Measurements from ENCODE around the gene C1QB.
A peak's percentile ranks its signal among the peaks of the same experiment; 100 is the strongest.

Gene C1QB

DNA sequence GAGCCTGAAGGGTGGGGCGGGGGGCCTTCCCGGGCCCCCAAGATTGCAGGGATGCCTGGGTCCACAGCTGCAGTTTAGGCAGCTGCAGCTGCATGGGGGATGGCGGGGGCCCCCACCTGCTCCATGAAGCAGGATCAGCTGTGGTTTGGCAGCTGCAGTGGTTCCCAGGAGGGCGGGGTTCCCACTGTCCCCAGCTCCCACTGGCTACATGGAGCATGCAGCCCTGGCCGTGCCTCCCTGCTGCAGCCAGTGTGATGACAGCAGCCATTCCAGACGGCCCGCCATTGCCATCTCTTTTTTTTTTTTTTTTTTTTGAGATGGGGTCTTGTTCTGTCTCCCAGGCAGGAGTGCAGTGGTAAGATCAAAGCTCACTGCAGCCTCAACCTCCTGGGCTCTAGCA lies 17.6 kb upstream of the C1QB start:
- no peak for DNase-seq

GRCh38 chr1:22636353-22636752 lies 16.7 kb upstream of the C1QB start, which contains the start of gene C1QA:
Gene C1QA, plus strand, starts transcription at chr1:22636628. Its CDS starts 989 bp downstream, at chr1:22637617.
- no peak for DNase-seq

DNA sequence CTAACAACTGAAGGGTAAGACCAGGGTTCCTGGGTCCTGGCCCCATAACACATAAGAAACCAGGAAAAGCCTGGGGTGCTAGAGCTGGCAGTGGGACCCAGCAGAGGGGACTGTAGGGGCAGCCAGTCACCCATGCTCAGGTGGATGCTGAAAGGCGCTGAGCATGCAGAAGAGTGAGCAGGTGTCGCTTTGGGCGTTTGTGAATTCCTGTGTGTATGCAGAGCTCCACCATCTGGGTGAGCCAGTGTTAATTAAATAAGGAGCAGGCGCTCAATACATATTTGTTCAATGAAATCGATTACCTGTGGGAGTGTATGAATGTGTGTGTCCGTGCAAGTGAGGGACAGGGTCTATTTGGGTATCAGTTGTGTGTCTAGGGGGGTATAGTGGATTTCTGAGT lies 16.1 kb upstream of the C1QB start:
- no peak for DNase-seq

GRCh38 chr1:22637907-22638445 lies 15.1 kb upstream of the C1QB start:
- DNase-seq: no peak

GRCh38 chr1:22638476-22639234 lies 14.4 kb upstream of the C1QB start:
- no peak for DNase-seq

DNA sequence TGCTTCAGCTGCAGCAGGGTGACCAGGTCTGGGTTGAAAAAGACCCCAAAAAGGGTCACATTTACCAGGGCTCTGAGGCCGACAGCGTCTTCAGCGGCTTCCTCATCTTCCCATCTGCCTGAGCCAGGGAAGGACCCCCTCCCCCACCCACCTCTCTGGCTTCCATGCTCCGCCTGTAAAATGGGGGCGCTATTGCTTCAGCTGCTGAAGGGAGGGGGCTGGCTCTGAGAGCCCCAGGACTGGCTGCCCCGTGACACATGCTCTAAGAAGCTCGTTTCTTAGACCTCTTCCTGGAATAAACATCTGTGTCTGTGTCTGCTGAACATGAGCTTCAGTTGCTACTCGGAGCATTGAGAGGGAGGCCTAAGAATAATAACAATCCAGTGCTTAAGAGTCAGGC lies 13.8 kb upstream of the C1QB start:
- DNase-seq: no peak

DNA sequence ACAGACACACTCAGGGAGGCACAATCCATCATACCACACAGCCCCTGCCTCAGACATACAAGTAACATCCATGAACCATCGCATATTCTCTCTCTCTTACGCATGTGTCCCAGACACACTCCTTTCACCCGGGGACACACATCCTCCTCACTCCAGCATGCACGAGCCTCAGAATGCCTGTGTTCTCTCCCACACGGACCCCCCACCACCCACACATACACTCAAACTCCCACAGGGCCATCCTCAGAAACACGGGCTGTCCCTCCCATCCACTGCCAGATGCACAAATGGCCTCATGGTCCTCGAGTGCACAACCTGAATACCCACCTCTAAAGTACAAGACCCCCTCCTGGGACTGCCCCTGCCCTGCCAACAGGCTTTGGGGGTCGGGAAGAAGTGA lies 11.8 kb upstream of the C1QB start:
- DNase-seq: no peak

DNA sequence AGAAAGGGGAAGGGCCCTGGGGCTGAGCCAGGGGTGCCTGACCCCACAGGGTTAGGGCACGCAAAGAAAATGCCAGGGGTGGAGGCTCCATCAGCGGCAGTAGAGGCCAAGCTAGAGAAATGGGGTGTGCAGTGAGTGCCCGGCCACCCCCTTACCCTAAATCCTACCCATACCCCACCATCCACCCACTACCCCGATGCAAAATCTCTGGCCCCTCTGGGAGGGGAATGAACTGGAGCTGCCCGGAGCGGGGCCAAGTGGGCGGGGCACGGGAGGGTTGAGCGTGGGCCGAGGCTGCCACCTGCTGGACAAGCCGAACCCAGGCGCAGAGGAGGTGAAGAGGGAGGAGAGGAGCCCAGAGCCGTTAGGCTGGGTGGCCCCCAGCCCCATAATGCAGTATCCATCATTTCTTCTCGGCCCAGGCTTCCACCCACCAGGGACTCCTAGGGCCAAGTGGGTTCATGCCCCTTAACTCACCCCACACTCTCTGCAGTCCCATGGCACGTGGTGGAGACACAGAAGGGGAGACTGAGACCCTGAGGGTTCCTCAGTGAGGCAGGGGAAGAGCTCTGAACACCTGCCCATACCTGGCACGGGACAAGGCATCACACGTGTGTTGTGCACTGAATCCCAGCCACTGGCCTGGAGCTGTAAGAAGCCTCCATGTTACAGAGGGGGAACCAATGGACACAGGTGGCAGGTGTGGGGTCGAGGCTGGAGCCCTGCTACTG lies 11.0 kb upstream of the C1QB start:
- DNase-seq: peak in 1 of 2 experiments; percentile 16

DNA sequence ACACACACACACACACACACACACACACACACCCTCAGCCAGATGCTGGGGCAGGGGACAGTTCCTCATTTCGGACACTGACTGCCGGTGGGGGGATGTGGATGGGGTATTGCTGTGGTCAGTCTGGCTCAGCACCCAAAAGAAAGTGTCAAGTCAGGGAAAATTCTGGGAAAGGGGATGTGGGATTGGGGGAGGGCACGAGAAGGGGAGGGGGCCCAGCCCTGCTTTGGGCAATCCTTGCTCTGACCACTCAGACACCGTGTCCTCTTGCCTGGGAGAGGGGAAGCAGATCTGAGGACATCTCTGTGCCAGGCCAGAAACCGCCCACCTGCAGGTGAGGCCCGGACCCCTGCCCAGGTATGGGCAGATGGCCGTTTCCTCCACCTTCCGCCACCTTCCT lies 9.7 kb upstream of the C1QB start, which contains the start of gene C1QC:
Gene C1QC (plus strand): TSS at position 253 of the 400 bp plus-strand sequence. CDS start 391 bp downstream, outside the sequence.
- DNase-seq: no peak

DNA sequence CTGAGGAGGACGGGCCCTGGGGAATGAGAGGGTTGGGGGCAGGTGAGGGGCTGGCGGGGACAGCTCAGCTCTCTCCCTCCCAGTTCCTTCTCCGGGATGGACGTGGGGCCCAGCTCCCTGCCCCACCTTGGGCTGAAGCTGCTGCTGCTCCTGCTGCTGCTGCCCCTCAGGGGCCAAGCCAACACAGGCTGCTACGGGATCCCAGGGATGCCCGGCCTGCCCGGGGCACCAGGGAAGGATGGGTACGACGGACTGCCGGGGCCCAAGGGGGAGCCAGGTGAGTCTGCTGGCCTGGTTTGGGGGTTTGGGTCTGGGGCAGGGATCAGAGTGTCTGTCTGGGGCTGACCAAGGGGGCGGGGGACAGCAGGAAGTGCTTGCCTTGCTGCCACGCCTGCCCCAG lies 9.1 kb upstream of the C1QB start:
- DNase-seq: no peak

GRCh38 chr1:22645931-22646330 lies 7.1 kb upstream of the C1QB start:
- DNase-seq: no peak

DNA sequence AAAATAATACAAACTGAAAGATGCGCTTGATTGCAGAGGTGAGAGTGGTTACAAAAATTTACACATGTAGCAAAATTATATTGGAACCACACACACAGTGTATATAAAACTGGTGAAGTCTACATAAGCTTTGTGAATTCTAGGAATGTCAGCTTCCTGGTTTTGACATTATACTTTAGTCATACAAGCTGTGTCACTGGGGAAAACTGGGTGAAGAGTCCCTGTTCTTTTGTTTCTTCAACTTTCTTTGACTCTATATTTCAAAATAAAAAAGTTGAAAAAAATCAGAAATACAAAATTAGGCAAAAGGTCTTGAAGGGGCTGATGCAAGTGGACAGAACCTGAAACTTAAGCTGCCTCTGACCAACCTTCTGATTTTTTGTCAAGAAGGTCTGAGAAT lies 6.7 kb upstream of the C1QB start:
- no peak for DNase-seq

DNA sequence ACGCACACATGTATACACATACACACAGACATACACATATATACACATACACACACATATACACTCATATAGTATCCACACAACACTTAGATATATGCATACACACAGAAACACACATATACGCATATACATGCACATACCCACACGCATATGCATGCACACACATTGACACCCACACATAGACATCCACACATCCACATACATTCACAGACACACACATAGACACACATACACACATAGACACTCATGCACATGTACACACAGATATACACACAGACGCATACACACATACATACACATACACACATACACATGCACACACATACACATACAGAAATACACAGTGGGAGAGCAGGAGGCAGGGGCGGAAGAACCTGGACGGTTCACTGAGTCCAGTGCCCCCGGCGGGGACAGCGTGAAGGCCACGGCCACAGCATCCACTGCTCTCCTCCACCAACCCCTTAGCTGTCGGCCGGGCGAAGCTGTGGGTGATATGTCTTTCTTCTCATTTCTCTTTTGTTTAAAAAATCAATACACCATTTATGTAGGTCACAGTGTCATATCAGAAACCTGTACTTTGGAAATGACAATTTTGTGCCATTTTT lies 2.8 kb upstream of the C1QB start:
- no peak for DNase-seq

GRCh38 chr1:22651941-22652856 lies 837 bp upstream of the C1QB start:
- no peak for DNase-seq

DNA sequence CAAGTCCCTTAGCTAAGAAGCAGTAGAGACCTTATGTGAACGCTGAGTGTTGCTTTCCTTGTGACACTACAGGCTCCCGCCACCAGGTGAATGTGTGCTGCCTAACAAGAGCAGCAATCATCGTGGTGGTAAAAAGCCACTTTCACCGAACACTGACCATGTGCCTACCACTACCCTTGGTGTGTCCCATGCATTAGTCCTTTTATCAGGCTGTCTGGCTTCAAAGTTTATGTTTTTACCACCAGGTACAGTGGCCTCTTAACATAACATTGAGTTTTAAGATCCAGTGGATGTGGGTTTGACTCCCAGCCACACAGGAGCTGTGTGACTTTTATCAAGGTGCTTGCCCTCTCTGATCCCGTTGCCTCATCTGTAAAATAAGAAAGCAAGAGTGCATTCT lies 1.7 kb downstream of the C1QB start:
- no peak for DNase-seq

DNA sequence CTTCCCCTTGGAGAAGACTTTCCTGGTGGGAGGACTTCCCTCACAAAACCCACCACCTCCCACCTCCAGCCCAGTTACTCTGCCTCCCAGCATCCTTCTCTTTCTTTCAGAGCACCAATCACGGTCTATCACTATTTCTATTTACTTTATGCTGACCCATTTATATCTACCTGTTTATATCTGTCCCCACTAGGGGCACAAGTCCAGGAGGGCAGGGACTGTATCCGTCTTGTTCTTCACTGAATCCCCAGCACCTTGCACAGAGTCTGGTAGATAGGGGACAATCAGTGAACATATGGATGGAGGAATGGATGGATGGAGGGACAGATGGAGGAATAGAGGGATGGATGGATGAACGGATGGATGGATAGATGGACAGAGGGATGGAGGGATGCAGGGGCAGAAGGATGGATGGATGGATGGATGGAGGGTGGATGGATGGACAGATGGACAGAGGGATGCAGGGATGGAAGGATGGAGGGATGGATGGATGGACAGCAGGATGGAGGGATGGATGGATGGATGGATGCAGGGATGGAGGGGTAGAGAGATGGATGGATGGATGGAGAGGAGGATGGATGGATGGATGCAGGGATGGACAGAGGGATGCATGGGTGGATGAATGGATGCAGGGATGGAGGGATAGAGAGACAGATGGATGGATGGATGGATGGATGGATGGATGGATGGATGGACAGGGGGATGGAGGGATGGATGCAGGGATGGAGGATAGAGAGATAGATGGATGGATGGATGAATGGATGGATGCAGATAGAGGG lies 5.5 kb downstream of the C1QB start:
- no peak for DNase-seq

- DNase-seq: no peak
These were observed 7.7 kb downstream of the C1QB start for GRCh38 chr1:22660716-22661241.

GRCh38 chr1:22661880-22662279 lies 8.8 kb downstream of the C1QB start:
- no peak for DNase-seq

DNA sequence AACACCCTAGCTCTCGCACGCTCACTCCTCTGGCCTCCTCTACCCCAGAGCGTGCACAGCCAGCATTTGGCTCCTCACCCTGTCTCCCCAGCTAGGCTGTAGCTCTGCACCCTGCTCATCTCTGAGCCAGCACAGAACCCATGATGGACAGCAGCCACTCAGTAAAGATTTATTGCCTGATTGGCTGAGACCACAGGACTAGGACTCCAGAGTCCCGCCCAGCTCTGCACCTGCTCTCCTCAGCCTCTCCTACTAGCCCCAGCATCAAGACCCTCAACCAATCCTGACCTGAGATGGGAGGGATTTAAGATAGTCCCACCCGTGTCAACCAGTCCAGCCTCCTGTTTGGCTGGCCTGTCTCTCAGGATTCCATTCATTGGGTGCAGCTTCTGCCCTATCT lies 9.3 kb downstream of the C1QB start:
- no peak for DNase-seq

DNA sequence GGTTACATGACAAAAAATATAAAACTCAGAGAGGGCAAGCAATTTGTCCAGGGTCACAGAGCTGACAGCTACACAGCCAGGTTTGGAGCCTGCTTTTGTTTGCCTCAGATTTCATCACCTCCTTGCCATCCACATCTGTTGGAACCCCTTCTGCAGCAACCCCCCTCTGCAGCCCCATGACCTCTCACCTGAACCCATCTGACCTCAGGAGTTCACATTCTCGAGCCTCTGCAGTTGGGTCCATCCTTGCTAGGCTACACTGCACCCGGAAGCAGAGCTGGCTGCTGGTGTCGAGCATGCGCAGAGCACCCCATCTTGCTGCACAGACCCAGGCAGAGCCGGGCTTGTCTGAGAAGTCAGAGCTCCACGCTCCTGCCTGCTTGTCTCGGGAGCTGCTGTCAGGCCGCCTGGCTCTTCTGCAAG lies 10.0 kb downstream of the C1QB start:
- no peak for DNase-seq

DNA sequence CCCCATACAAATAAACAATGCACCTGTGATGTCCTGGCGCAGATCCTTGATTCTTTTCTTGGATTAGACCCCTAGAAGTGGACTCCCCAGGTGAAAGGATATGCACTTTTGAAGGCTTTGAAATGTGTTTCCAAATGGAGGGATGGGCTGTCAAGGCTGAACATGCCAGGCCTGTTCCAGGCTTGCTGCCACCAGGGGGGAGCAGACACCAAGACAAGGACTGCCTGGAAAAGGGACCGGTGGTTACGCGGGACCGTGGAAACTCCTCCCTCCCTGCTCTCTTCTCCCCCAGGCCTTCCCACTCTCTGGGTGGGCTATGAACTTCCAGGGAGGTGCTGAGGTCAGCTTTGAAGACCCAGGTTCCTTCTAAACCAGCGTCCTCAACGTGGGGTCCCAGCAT lies 12.7 kb downstream of the C1QB start:
- no peak for DNase-seq
